ENCODE results near the gene GREB1.

GRCh38 chr2:11591091-11591490 lies 57.2 kb downstream of the GREB1 start:
- no peak for TF ChIP-seq EZH2 (IDR thresholded peaks at IDR 0.05; ENCODE audit: borderline replicate concordance, insufficient read depth, low read depth, low read length, poor library complexity, severe bottlenecking)
- TF ChIP-seq CTCF (IDR thresholded peaks at IDR 0.05), result no peak

All from B cell (primary cell).